Psoas muscle (tissue), 8 donors: ENCODE results near the gene CLK2. TPM values are rescaled to one million over a fixed set of nuclear protein-coding genes. Genes with fewer than 3 reads are reported as not detected.

Source experiments
- ATAC-seq, 4 donors: fragments of 200-7000 bp; cut with Tn5 transposase; one replicate each; pipeline ENCODE4 v1.9.1; 2020; ENCODE audit warnings: moderate library complexity in 3 of 4, mild to moderate bottlenecking in 2 of 4
- DNase-seq, 2 donors: peaks; one replicate each; pipeline ENCODE4 v3.0.0-alpha.2; 2020
- H3K27ac ChIP-seq: fragments of 200-600 bp; one replicate; pipeline ENCODE4 v1.8.0; 2022
- H3K27me3 ChIP-seq, 3 donors: fragments of 200-600 bp in 1 of 3; one replicate each; pipeline versions ENCODE4 v1.6.1 to v1.8.0; 2013 to 2022; ENCODE audit warnings: low read length in 2 of 3, mild to moderate bottlenecking in 2 of 3, moderate library complexity in 1 of 3; ENCODE audit not compliant: insufficient read depth in 3 of 3
- H3K36me3 ChIP-seq, 2 donors: fragments of 200-600 bp in 1 of 2; one replicate each; pipeline versions ENCODE4 v1.6.1 to v1.8.0; 2013 to 2022; ENCODE audit warnings: low read depth in 1 of 2, mild to moderate bottlenecking in 1 of 2, moderate library complexity in 1 of 2; ENCODE audit not compliant: insufficient read depth in 1 of 2
- H3K4me1 ChIP-seq: fragments of 200-600 bp; one replicate; pipeline ENCODE4 v1.8.0; 2022
- H3K4me3 ChIP-seq: fragments of 200-600 bp; one replicate; pipeline ENCODE4 v1.8.0; 2022; ENCODE audit warnings: mild to moderate bottlenecking
- H3K9me3 ChIP-seq: fragments of 200-600 bp; one replicate; pipeline ENCODE4 v1.8.0; 2022
- WGBS, 3 donors: extraction: QIAGEN DNeasy Blood & Tissue Kit; methylation state at CpG; one replicate each; pipeline versions ENCODE4 v1.1.6 to v1.1.7; 2013; 5-methylcytosine and 5-hydroxymethylcytosine counted together
- intact Hi-C, 2 donors: fragments of 100-400 bp; cut with DNase I; formaldehyde crosslinking; loops; one replicate each; pipeline versions ENCODE4 v1.11.0 to v1.14.2; 2022
- polyA plus RNA-seq, 3 donors: library from polyadenylated mRNA; stranded (reverse); fragments of 200-250 nt; gene quantifications; one replicate each; pipeline ENCODE4 v1.2.3, GENCODE V29; 2013
- total RNA-seq, 4 donors: library from RNA; stranded (reverse); fragmentation: NEBNext Ultra II Directional in 2 of 4; extraction: Animal tissue kit (Norgen Biotek cat#: 25700) in 2 of 4; gene quantifications; one replicate each; pipeline versions ENCODE4 v1.2.1 to v1.2.4, GENCODE V29; 2021 to 2023
- TF ChIP-seq, protein P1 (sequence below): fragments of 200-600 bp; IDR thresholded peaks from one replicate; pipeline ENCODE4 v1.8.0; 2022; ENCODE audit warnings: antibody characterized with exemption
- donor health status: healthy with polysubstance abuse.
- donor health status: DM: no; HTN: no; CAD: no; lungs with moderate emphysema.
- donor health status: Bipolar disorder and iron deficiency.
- donor health status: healthy.
- donor health status: DM: yes; HTN: yes; CAD: no.
- donor health status: DM: no; HTN: no; CAD: no.
- donor health status: DM: no; HTN: no; CAD: no.
- donor health status: DM: yes; HTN: yes; CAD: no.

The CLK2 gene
- total and polyA plus RNA-seq, 7 donors, result 11.7 to 28.5 (median 20.9) TPM

DNA sequence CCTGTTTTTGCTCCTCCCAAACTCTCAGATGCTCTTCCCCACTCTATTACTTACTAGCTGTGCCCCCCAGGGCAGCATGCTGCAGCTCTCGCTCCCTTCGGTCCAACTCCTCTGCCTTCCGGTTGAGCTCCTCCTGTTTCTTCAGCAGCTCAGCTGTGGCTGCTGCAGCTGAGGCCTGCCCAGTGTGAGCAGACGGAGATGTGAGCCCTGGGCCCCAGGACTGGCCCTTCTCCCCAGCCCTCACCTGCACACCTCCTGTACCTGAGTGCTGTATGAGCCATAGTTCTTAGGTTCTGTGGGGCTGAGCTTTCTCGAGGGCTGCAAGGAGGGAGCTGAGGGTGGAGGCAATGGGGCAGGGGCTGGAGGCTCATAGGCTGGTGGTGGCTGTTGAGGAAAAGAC, 13.0 kb downstream of the CLK2 start:
- TF ChIP-seq, protein P1, sequence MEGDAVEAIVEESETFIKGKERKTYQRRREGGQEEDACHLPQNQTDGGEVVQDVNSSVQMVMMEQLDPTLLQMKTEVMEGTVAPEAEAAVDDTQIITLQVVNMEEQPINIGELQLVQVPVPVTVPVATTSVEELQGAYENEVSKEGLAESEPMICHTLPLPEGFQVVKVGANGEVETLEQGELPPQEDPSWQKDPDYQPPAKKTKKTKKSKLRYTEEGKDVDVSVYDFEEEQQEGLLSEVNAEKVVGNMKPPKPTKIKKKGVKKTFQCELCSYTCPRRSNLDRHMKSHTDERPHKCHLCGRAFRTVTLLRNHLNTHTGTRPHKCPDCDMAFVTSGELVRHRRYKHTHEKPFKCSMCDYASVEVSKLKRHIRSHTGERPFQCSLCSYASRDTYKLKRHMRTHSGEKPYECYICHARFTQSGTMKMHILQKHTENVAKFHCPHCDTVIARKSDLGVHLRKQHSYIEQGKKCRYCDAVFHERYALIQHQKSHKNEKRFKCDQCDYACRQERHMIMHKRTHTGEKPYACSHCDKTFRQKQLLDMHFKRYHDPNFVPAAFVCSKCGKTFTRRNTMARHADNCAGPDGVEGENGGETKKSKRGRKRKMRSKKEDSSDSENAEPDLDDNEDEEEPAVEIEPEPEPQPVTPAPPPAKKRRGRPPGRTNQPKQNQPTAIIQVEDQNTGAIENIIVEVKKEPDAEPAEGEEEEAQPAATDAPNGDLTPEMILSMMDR, result no peak
- WGBS, 3 donors, result 90 to 97% (median 91%) methylated on average over 5 of the region's 5 CpGs

DNA sequence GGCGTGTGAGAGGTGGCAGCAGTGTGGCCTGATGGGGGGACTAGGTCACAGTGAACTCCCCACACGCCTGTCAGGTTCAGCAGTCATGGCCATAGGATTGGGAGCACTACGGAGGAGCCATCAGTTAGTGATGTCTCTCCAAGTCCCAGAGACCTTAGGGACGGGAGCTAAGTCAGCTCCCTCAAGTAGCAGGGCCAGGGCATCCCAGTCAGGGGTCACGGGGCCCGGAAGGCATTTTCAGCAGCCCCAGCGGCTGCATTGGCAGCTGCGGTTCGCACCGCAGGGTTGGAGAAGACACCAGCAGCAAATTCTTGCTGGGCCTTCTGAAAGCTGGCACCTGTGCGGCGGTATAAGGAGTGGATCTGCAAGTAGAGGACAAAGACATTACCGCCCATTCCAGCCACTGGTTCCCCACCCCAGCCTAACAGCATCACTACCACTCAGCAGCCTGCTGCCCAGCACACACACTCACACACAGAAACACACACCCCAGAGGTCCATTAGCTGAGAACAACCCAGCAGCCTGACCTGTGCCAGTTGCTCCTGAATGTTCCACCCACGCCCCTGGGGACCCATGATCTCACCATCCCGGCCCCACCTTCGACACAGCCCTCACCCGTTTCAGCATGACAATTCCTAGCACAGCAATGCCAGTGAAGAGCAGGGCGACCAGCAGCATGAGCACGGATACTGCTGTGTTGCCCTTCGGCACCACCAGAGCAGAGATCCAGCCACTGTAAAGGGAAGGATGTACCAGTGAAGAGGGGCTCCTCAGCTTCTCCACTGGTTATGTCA, 17.0 kb downstream of the CLK2 start:
- Histone ChIP-seq H3K4me1 (peaks cover 28% of the 10 kb centered on the region), H3K9me3 (no peaks in the 10 kb centered on the region), H3K27me3 (no peaks in the 10 kb centered on the region), H3K27ac (peak overlapping the region; percentile 94), H3K4me3 (peak overlapping the region; percentile 94), H3K36me3 (peaks cover 0 to 49% of the 10 kb centered on the region in 2 donors)
- 66 to 73% (median 72%) methylated on average over 20 of the region's 20 CpGs for WGBS, 3 donors
- intact Hi-C loops, result no loop called here
- ATAC-seq (peak in 2 of 4 donors; percentile 6 to 7), DNase-seq (no peak)
- TF ChIP-seq, protein P1, result no peak

More for the DNA sequence above, 13.0 kb downstream of the CLK2 start:
- no peak overlapping the region for H3K27ac ChIP-seq
- no peak overlapping the region for H3K4me3 ChIP-seq
- peaks cover 4 to 74% of the 10 kb centered on the region in 2 donors for H3K36me3 ChIP-seq
- DNase-seq (no peak), ATAC-seq (no peak)
- H3K4me1 ChIP-seq, result peaks cover 24% of the 10 kb centered on the region
- no peaks in the 10 kb centered on the region for H3K27me3 ChIP-seq
- H3K9me3 ChIP-seq, result no peaks in the 10 kb centered on the region
- intact Hi-C loops, result no loop called here

DNA sequence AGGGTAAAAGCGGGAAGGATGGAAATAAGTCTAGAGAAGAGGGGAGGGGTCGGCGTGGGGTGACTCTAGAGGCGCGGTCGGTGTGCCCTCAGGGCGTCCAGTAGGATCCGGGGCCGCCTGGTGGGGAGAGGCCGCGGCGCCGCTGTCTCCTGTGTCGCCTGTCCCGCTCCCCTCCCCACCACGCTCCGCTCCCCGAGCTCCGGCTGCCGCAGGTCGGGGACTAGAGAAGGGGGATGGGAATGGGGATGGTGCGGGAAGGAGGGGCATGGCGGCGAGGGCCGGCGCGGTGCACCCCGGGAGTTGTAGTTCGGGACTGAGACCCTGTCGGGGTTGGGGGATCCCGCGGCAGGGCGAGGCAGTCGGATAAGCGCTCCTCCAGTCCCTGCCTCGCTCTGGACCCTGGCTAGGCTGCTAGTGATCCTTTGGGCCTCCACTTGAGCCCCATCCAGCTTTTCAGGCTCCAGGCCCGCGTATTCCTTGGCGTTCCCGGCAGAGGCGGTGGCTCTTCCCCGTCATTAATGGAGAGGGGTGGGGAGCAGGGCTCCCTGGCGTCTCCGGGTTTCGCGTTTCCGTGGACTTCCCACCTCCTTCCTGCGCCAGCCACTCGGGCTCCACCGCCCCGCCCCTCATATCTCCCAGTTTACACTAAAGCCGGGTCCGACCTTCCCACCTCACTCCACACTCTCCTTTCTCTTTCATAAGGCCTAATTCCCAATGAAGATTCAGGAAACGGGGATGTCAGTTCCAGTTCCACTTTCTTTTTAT, 17.9 kb downstream of the CLK2 start, which contains the start of gene ENTREP3:
Gene ENTREP3 (minus strand): TSS at position 241 of the 765 bp plus-strand sequence. CDS start 606 bp downstream, outside the sequence.
- DNase-seq (peak; percentile 87 to 93), ATAC-seq (peak; percentile 86 to 93 (median 88))
- H3K27me3 ChIP-seq, result no peaks in the 10 kb centered on the region
- intact Hi-C loops, result no loop called here
- peak within 1 kb of the TSS; percentile 94 for H3K27ac ChIP-seq
- H3K9me3 ChIP-seq, result no peaks in the 10 kb centered on the region
- H3K4me3 ChIP-seq, result peak within 1 kb of the TSS; percentile 94
- 1 to 2% (median 1%) methylated on average over 35 to 54 of the region's 54 CpGs for WGBS, 3 donors
- TF ChIP-seq, protein P1, result no peak
- H3K36me3 ChIP-seq, result peaks cover 0 to 43% of the 10 kb centered on the region in 2 donors
- peaks cover 20% of the 10 kb centered on the region for H3K4me1 ChIP-seq

DNA sequence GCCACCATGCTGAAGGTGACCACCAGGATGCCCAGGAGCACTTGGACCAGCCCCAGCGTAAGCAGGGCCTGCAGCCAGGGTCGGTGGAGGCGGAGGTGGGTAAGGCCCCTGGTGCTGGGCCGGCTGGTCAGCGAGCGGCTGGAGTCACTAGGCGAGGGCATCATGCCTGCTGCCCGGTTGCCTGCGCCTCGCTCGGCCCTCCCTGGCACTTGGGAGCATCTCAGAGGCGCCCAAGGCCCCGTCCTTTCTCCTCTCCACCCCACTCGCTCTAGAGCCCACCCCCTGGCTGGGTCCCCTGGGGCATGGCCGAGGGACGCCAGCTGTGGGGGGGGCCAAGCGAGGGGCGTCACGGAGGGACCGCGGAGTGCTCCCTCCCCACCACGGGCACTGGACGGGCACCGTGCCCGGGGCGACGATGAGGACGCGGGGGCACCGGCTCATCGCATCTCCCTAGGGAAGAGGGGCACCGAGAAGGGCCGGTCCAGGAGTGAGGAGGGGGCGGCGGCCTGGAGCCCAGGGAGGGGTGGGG, 18.5 kb downstream of the CLK2 start:
- WGBS, 3 donors, result 0 to 2% (median 1%) methylated on average over 31 to 35 of the region's 35 CpGs
- Histone ChIP-seq H3K9me3 (no peaks in the 10 kb centered on the region), H3K4me3 (peak overlapping the region; percentile 94), H3K4me1 (peaks cover 18% of the 10 kb centered on the region), H3K36me3 (peaks cover 0 to 37% of the 10 kb centered on the region in 2 donors), H3K27ac (peak overlapping the region; percentile 94), H3K27me3 (no peaks in the 10 kb centered on the region)
- TF ChIP-seq, protein P1, result no peak
- intact Hi-C loops, result loop anchor here in 1 of 2 donors (5.0 kb wide), 2 partner anchors 68 to 338 kb away; partner anchors contain the start of gene RUSC1
- ATAC-seq (peak; percentile 12 to 55 (median 20)), DNase-seq (peak; percentile 46 to 71)
